Stomach (tissue), 9 donors: ENCODE results near the gene MEIKIN. TPM values are rescaled to one million over a fixed set of nuclear protein-coding genes. Genes with fewer than 3 reads are reported as not detected.

Experiments
- DNase-seq, 2 donors: peaks; one replicate each; pipeline versions ENCODE4 v3.0.0 to v3.0.0-alpha.2; 2013 to 2019
- H3K27ac ChIP-seq, 5 donors: fragments of 200-600 bp in 4 of 5; sonication (generic) in 4 of 5; one replicate each; pipeline ENCODE4 v1.5.1; 2013 to 2019; ENCODE audit warnings: mild to moderate bottlenecking in 1 of 5, moderate library complexity in 1 of 5
- H3K27me3 ChIP-seq, 3 donors: fragments of 200-600 bp; sonication (generic); one replicate each; pipeline ENCODE4 v1.5.1; 2017 to 2019; ENCODE audit warnings: mixed run types in 1 of 3
- H3K36me3 ChIP-seq, 4 donors: fragments of 200-600 bp; sonication (generic); 1 replicate in 3 of 4; 2 replicates in 1 of 4; pipeline ENCODE4 v1.5.1; 2016 to 2019
- H3K4me1 ChIP-seq, 4 donors: fragments of 200-600 bp; sonication (generic); one replicate each; pipeline ENCODE4 v1.5.1; 2016 to 2019
- H3K4me3 ChIP-seq, 4 donors: fragments of 200-600 bp; sonication (generic) in 3 of 4; one replicate each; pipeline ENCODE4 v1.5.1; 2016 to 2019; ENCODE audit warnings: mild to moderate bottlenecking in 1 of 4
- H3K9me3 ChIP-seq, 4 donors: fragments of 200-600 bp; sonication (generic); one replicate each; pipeline ENCODE4 v1.5.1; 2016 to 2019
- CTCF ChIP-seq, 7 experiments: fragments of 450-650 bp in 4 of 7; fragments of 200-600 bp in 3 of 7; sonication (generic) in 3 of 7; IDR thresholded peaks; one replicate each; pipeline ENCODE4 v1.5.1; 2016 to 2019; ENCODE audit warnings: antibody characterized with exemption in 7 of 7, control low read depth in 2 of 7, mild to moderate bottlenecking in 1 of 7
- EP300 ChIP-seq: sonication (generic); formaldehyde crosslinking; IDR thresholded peaks from one replicate; pipeline ENCODE4 v1.6.1; 2017; ENCODE audit warnings: antibody characterized with exemption
- POLR2A ChIP-seq, 4 donors: fragments of 450-650 bp; IDR thresholded peaks; one replicate each; pipeline ENCODE4 v1.6.1; 2016; ENCODE audit warnings: antibody characterized with exemption in 4 of 4, control low read depth in 2 of 4, mild to moderate bottlenecking in 1 of 4, moderate library complexity in 1 of 4
- POLR2AphosphoS5 ChIP-seq, 3 donors: sonication (generic); formaldehyde crosslinking; IDR thresholded peaks; one replicate each; pipeline ENCODE4 v1.6.1; 2016; ENCODE audit warnings: antibody characterized with exemption in 3 of 3
- WGBS, 5 donors: extraction: QIAGEN DNeasy Blood & Tissue Kit in 3 of 5; methylation state at CpG; one replicate each; pipeline versions ENCODE4 v1.1.5 to v1.1.7; 2013 to 2018; 5-methylcytosine and 5-hydroxymethylcytosine counted together
- intact Hi-C: fragments of 100-400 bp; cut with DNase I; formaldehyde crosslinking; loops from one replicate; pipeline ENCODE4 v1.15.1; 2023; ENCODE audit warnings: low total_unique reads
- polyA plus RNA-seq, 3 donors: library from polyadenylated mRNA; stranded (reverse); fragments of 200-250 nt; gene quantifications; one replicate each; pipeline ENCODE4 v1.2.3, GENCODE V29; 2013
- total RNA-seq, 5 donors: library from RNA; depleted of rRNA; stranded (reverse); fragments of >200 nt; gene quantifications; one replicate each; pipeline versions ENCODE4 v1.1.0 to v1.2.3, GENCODE V29; 2014 to 2016
- donor health status: healthy with polysubstance abuse.
- donor health status: Bipolar disorder and iron deficiency.
- donor health status: healthy.

Gene MEIKIN
- total and polyA plus RNA-seq, 8 donors: 0.37 TPM; not detected in 7

DNA sequence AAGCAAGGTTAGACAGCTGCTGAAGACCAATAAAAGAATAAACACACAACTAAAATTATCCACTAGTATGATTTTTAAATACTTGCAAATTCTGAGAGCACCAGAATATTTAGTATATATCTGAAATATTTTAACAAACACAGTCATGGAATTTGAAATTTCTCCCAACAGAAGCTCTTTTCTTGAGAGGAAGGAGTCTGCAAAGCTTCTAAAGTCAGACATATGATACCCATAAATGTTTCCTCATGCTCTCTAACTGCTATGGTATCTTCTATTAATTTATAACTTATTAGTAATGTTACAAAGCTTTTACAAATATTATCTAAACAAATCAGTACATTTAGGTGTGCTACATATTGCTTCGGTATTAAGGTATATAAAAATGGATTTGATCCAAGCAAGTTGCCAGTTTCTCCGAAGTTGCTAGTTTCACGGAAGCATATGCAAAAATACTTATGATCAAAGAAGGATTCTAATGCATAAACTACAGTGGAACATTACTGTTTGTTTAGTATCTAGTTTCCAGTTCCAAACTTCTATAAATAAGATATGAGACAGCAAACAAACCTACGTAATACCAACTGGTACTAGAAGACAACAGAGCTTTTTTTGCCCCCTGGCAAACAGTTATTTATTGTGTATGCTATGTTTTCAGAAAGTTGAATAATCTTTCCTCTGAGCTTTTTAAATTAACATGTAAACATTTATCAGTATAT lies 170.7 kb downstream of the MEIKIN start:
- Histone ChIP-seq H3K36me3 (no peaks in the 10 kb centered on the region), H3K4me1 (peaks cover 22 to 82% (median 57%) of the 10 kb centered on the region in 4 donors), H3K27ac (peak overlapping the region in 4 of 5 donors; percentile 2 to 43 (median 32)), H3K27me3 (no peaks in the 10 kb centered on the region), H3K4me3 (no peak overlapping the region), H3K9me3 (no peaks in the 10 kb centered on the region)
- intact Hi-C loops: no loop called here
- 28 to 58% (median 43%) methylated on average over 4 of the region's 4 CpGs for WGBS, 5 donors
- no peak for TF ChIP-seq POLR2A (IDR thresholded peaks at IDR 0.05)
- no peak for TF ChIP-seq EP300
- no peak for DNase-seq

- WGBS, 5 donors: 91 to 97% (median 95%) methylated on average over 2 of the region's 2 CpGs
- Histone ChIP-seq H3K27me3 (no peaks in the 10 kb centered on the region), H3K27ac (peak overlapping the region in 3 of 5 donors; percentile 2 to 36 (median 28)), H3K4me3 (no peak overlapping the region), H3K9me3 (no peaks in the 10 kb centered on the region), H3K36me3 (no peaks in the 10 kb centered on the region), H3K4me1 (peaks cover 22 to 91% (median 63%) of the 10 kb centered on the region in 4 donors)
- intact Hi-C loops: no loop called here
- no peak for DNase-seq
- TF ChIP-seq POLR2A (IDR thresholded peaks at IDR 0.05) (no peak), CTCF (IDR thresholded peaks at IDR 0.05) (no peak), EP300 (no peak), POLR2AphosphoS5 (IDR thresholded peaks at IDR 0.05) (no peak)
Observed at GRCh38 chr5:131773805-131774204, 171.7 kb downstream of the MEIKIN start.

GRCh38 chr5:131771692-131772091 lies 173.8 kb downstream of the MEIKIN start:
- H3K4me1 ChIP-seq: peaks cover 17 to 85% (median 63%) of the 10 kb centered on the region in 4 donors
- H3K36me3 ChIP-seq: no peaks in the 10 kb centered on the region
- H3K27ac ChIP-seq: no peak overlapping the region
- no peaks in the 10 kb centered on the region for H3K9me3 ChIP-seq
- TF ChIP-seq EP300 (no peak), POLR2AphosphoS5 (IDR thresholded peaks at IDR 0.05) (no peak), CTCF (IDR thresholded peaks at IDR 0.05) (no peak), POLR2A (IDR thresholded peaks at IDR 0.05) (no peak)
- H3K4me3 ChIP-seq: no peak overlapping the region
- no peaks in the 10 kb centered on the region for H3K27me3 ChIP-seq
- 70 to 84% (median 82%) methylated on average over 4 of the region's 4 CpGs for WGBS, 5 donors
- intact Hi-C loops: no loop called here
- no peak for DNase-seq

DNA sequence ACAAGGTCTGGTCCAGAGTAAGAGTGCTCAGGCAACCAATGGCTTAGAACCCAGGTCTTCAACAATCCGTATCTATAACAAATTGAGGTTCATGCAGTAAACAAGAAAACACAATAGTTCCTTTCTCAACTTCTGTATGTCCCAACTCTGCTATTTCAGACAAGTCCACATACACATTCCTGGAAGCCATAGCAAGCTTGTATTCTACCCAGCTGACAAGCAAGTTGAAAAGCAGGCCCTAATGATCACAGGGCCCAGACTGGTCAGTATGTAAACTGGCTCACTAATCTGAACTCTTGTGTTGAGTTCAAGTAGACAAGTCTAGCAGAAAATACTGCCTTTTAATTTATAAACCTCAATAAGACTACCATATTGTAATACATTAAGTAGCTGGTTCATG lies 175.5 kb downstream of the MEIKIN start:
- no peak for DNase-seq
- 70 to 83% (median 76%) methylated on average over 1 of the region's 1 CpG for WGBS, 5 donors
- Histone ChIP-seq H3K9me3 (no peaks in the 10 kb centered on the region), H3K36me3 (peaks cover 0 to 2% (median under 1%) of the 10 kb centered on the region in 4 donors), H3K4me3 (no peak overlapping the region), H3K27ac (peak overlapping the region in 1 of 5 donors; percentile 28), H3K27me3 (no peaks in the 10 kb centered on the region), H3K4me1 (peaks cover 15 to 88% (median 57%) of the 10 kb centered on the region in 4 donors)
- TF ChIP-seq POLR2A (IDR thresholded peaks at IDR 0.05): no peak
- no peak for TF ChIP-seq EP300
- TF ChIP-seq CTCF (IDR thresholded peaks at IDR 0.05): no peak
- no peak for TF ChIP-seq POLR2AphosphoS5 (IDR thresholded peaks at IDR 0.05)
- intact Hi-C loops: no loop called here

DNA sequence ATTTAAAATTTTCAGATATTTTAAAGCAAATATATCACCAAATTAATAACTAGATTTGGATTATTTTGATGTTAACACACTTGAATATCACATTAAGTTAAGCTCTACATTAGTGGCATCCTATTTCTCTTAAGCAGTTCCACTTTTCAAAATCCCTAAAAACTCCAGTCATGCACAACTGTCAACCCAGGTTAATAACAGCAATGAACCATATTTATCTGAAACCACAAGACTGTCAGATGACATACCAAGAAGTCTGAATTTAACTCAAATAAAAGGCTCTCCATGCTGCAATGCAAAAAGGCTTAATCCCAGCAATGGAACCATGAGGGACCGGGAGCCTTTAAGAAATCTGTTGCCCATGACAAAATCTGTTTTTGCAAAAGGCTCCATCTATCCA lies 176.1 kb downstream of the MEIKIN start:
- no peak overlapping the region for H3K4me3 ChIP-seq
- no peak for DNase-seq
- peaks cover 0 to 7% (median 5%) of the 10 kb centered on the region in 4 donors for H3K36me3 ChIP-seq
- H3K27ac ChIP-seq: no peak overlapping the region
- H3K4me1 ChIP-seq: peaks cover 15 to 83% (median 52%) of the 10 kb centered on the region in 4 donors
- intact Hi-C loops: no loop called here
- TF ChIP-seq POLR2A (IDR thresholded peaks at IDR 0.05) (no peak), EP300 (no peak), CTCF (IDR thresholded peaks at IDR 0.05) (no peak), POLR2AphosphoS5 (IDR thresholded peaks at IDR 0.05) (no peak)
- H3K27me3 ChIP-seq: no peaks in the 10 kb centered on the region
- WGBS, 5 donors: 86 to 100% (median 96%) methylated on average over 1 of the region's 1 CpG
- no peaks in the 10 kb centered on the region for H3K9me3 ChIP-seq
